Lower lobe of right lung (tissue), 2 donors: ENCODE results near the gene PTPRU. TPM values are rescaled to one million over a fixed set of nuclear protein-coding genes. Genes with fewer than 3 reads are reported as not detected.

Source experiments
- ATAC-seq, 2 donors: fragments of 200-7000 bp; cut with Tn5 transposase; one replicate each; pipeline ENCODE4 v1.9.1; 2020 to 2022; ENCODE audit warnings: mild to moderate bottlenecking in 2 of 2, moderate library complexity in 2 of 2
- DNase-seq: peaks from one replicate; pipeline ENCODE4 v3.0.0-alpha.2; 2020
- H3K27ac ChIP-seq: fragments of 200-600 bp; one replicate; pipeline ENCODE4 v1.8.0; 2022
- H3K27me3 ChIP-seq: fragments of 200-600 bp; one replicate; pipeline ENCODE4 v1.8.0; 2022; ENCODE audit warnings: low read depth
- H3K36me3 ChIP-seq: fragments of 200-600 bp; one replicate; pipeline ENCODE4 v1.8.0; 2022; ENCODE audit warnings: mild to moderate bottlenecking
- H3K4me1 ChIP-seq: fragments of 200-600 bp; one replicate; pipeline ENCODE4 v1.8.0; 2022
- H3K4me3 ChIP-seq: fragments of 200-600 bp; one replicate; pipeline ENCODE4 v1.8.0; 2022; ENCODE audit warnings: mild to moderate bottlenecking
- H3K9me3 ChIP-seq: fragments of 200-600 bp; one replicate; pipeline ENCODE4 v1.8.0; 2022
- CTCF ChIP-seq: fragments of 200-600 bp; IDR thresholded peaks from one replicate; pipeline ENCODE4 v1.8.0; 2022; ENCODE audit warnings: antibody characterized with exemption, mild to moderate bottlenecking
- intact Hi-C: fragments of 100-400 bp; cut with DNase I; formaldehyde crosslinking; loops from one replicate; pipeline ENCODE4 v1.11.0; 2022
- total RNA-seq: library from RNA; stranded (reverse); fragmentation: NEBNext Ultra II Directional; extraction: Animal tissue kit (Norgen Biotek cat#: 25700); gene quantifications from one replicate; pipeline ENCODE4 v1.2.1, GENCODE V29; 2021
- donor health status: DM: no; HTN: yes; CAD: no; lungs with severe emphysema.

PTPRU gene
- total RNA-seq, 1 donor from 2014 or later = 35.1 TPM

- no peak overlapping the region for H3K4me3 ChIP-seq
- H3K36me3 ChIP-seq = peaks cover 17% of the 10 kb centered on the region
- H3K27ac ChIP-seq = no peak overlapping the region
- intact Hi-C loops = no loop called here
- DNase-seq (no peak), ATAC-seq (no peak)
- TF ChIP-seq CTCF = no peak
- H3K9me3 ChIP-seq = no peaks in the 10 kb centered on the region
- H3K4me1 ChIP-seq = no peaks in the 10 kb centered on the region
- H3K27me3 ChIP-seq = no peaks in the 10 kb centered on the region
Measured at GRCh38 chr1:29325675-29326074, 89.4 kb downstream of the PTPRU start.

GRCh38 chr1:29326123-29326522 is 89.8 kb downstream of the PTPRU start:
- ATAC-seq = no peak
- Histone ChIP-seq H3K27me3 (no peaks in the 10 kb centered on the region), H3K36me3 (peaks cover 13% of the 10 kb centered on the region), H3K4me3 (no peak overlapping the region), H3K27ac (no peak overlapping the region), H3K9me3 (no peaks in the 10 kb centered on the region), H3K4me1 (no peaks in the 10 kb centered on the region)
- intact Hi-C loops = no loop called here
- TF ChIP-seq CTCF = no peak
- no peak for DNase-seq

GRCh38 chr1:29327223-29327935 is 91.1 kb downstream of the PTPRU start:
- DNase-seq (no peak), ATAC-seq (no peak)
- intact Hi-C loops = no loop called here
- H3K9me3 ChIP-seq = no peaks in the 10 kb centered on the region
- H3K36me3 ChIP-seq = peaks cover 5% of the 10 kb centered on the region
- no peak overlapping the region for H3K4me3 ChIP-seq
- no peak for TF ChIP-seq CTCF
- H3K4me1 ChIP-seq = no peaks in the 10 kb centered on the region
- no peaks in the 10 kb centered on the region for H3K27me3 ChIP-seq
- H3K27ac ChIP-seq = no peak overlapping the region

- Histone ChIP-seq H3K4me3 (no peak overlapping the region), H3K27me3 (no peaks in the 10 kb centered on the region), H3K36me3 (peaks cover 5% of the 10 kb centered on the region), H3K9me3 (no peaks in the 10 kb centered on the region), H3K4me1 (no peaks in the 10 kb centered on the region), H3K27ac (no peak overlapping the region)
- intact Hi-C loops = no loop called here
- ATAC-seq (no peak), DNase-seq (no peak)
- no peak for TF ChIP-seq CTCF
Measured at GRCh38 chr1:29329022-29329775, 92.9 kb downstream of the PTPRU start.

GRCh38 chr1:29330089-29330488 is 93.8 kb downstream of the PTPRU start:
- Histone ChIP-seq H3K4me1 (no peaks in the 10 kb centered on the region), H3K27me3 (no peaks in the 10 kb centered on the region), H3K9me3 (no peaks in the 10 kb centered on the region), H3K36me3 (peaks cover 5% of the 10 kb centered on the region), H3K27ac (no peak overlapping the region), H3K4me3 (no peak overlapping the region)
- no peak for DNase-seq
- no peak for TF ChIP-seq CTCF
- ATAC-seq = no peak
- intact Hi-C loops = no loop called here
